Stimulated activated CD8-positive, alpha-beta memory T cell treated with anti-CD3 and anti-CD28 coated beads, Interleukin-7, amount 100 ng/mL, for 48 hours (primary cell): Measurements from ENCODE around the gene ALG14.
"Not testable (repeated sequence)": the region's sequence is repeated elsewhere in the genome, so short reads cannot be mapped to it uniquely, and the experiment has no call there.

Experiments used
- DNase-seq, 2 donors: peaks; one replicate each; pipeline ENCODE4 v3.0.0-alpha.2; 2020; ENCODE audit warnings: low read depth in 1 of 2; ENCODE audit errors: extremely low read depth in 1 of 2

ALG14 gene

DNA sequence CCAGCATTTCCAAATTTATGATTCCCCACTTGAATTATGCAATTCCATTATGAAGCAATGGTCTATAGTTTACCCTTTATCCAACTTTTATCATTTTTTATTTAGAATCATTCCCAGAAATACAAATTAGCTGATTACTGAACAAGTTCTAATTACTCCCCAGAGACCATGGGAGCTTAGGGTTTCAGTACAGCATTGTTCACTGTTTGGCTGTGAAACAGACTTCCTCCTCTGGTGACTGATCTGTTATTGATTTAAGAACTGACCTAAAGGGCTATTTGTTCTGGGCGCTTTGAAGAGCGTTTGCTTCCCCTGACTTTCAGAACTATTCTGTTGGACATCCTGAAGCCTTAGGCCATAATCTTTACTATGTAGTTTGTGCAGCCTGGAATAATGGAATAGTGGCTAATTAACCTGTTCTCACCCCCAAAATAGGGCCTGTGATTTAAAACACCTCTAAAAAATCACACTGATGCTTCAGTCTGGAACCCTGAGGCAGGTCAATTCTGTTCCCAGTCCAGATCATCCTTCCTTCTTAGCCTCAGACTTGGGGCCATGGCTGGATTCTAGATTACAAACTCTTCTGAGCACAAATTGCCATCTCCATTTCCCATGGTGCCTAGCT is 58.7 kb downstream of the ALG14 start:
- no peak for DNase-seq

DNA sequence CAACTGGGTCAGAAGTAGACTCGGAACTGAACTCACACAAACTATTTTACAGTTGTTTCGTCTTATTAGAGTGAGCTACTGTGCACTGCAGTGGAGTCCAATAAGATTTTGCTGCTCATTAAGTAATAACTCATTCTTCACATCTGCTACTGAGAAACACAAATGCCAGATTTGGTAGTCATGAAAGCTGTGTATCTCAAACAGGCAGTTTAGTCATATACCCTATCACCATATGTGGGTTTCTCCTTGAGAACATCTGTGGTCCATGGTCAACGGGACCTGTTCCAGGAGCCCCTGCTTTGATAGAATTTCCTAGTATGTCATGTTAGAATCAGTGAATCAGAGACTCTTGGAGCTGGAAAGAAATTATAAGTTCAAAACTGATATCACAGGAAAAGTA is 60.4 kb downstream of the ALG14 start:
- no peak for DNase-seq

DNA sequence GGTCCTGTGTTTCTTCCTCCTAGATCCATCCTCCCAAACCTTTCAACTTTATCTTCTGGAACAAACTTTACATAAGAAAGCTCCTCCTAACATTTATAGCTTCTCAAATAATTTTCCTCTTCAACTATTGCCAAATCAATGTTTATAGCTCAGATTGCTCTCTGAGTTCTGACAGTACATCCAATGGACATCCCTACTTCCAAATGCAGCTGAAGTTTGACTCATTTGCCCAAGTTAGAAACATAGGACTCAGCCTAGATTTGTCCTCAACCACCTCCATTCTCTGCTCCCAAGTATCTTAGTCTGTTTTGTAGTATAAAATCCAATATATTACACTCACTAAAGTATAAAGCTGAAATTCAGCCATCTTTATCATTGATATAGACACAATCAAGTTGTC is 62.6 kb downstream of the ALG14 start:
- DNase-seq: no peak

DNA sequence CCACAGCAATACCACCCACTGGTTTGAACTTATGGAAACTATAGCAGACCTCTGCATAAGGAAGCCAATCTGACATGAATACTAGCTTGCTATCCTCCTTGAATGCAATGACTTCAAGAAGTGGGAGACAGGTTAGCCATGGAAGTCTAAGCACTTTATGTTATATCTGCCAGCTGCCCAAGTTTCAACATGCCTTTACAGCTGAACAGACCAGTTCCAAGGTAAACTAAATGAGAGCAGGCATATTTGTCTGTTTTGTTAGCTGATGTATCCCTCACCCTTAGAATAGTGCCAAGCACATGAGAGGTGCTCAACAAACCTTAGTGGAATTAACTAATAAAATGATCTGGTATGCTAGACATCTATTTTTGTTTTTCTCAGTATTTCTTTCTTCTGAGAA is 65.1 kb downstream of the ALG14 start:
- DNase-seq: no peak

DNA sequence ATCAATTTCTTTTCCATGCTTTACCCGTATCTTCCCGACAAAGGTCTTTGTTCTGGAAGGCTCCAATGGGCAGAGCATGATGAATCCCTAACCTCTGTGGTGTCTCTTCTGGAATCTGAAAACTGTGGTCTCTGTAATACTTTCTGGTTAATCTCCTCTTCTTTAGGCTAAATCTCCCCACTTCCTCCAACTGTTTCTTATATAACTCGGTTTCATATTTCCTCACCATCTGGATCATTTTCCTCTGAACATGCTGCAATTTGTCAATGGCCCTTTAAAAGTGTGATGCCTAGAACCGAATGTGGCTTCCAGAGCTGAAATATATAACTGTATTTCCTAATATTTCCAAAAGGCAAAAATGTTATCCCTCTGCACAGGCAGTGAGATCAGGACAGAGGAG is 66.1 kb downstream of the ALG14 start:
- no peak for DNase-seq

DNA sequence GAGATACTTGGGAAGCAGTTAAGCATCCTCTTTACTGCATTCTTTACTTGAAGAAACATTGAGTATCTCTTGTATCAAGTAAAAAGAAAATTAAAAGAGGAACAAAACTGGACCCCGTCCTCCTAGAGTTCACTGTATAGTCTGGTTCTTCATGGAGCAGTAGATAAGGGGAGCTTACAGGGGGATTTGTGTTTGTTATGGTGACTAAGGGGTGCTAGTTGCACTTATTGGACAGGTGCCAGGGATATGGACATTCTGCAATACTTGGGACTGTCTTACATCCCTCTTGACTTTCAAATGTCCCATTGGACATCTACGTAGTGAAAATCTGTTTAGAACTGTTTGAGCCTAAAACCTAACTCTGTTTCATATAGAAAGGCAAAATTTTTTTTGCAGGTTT is 67.2 kb downstream of the ALG14 start:
- no peak for DNase-seq

DNA sequence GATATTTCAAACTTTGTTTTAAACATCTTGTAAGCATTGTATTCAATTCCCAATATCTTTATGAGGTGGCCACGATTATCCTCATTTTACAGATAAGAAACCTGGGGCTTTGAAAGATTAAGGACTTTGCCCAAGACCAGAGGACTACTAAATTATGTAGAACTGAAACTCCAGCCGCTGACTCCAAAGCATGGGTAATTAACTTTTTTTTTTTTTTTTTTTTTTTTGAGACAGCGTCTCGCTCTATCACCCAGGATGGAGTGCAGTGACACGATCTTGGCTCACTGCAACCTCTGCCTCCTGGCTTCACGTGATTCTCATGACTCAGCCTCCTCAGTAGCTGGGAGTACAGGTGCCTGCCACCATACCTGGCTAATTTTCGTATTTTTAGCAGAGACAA is 68.7 kb downstream of the ALG14 start:
- DNase-seq: no peak

DNA sequence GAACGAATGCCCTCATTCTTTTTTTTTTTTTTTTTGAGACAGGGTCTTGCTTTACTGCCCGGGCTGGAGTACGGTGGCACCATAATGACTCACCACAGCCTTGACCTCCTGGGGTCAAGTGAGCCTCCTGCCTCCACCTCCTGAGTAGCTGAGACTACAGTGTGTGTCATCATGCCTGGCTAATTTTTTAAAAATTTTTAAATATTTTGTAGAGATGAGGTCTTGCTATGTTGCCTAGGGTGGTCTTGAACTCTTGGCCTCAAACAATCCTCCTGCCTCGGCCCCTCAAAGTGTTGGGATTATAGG is 69.4 kb downstream of the ALG14 start:
- DNase-seq: no peak

DNA sequence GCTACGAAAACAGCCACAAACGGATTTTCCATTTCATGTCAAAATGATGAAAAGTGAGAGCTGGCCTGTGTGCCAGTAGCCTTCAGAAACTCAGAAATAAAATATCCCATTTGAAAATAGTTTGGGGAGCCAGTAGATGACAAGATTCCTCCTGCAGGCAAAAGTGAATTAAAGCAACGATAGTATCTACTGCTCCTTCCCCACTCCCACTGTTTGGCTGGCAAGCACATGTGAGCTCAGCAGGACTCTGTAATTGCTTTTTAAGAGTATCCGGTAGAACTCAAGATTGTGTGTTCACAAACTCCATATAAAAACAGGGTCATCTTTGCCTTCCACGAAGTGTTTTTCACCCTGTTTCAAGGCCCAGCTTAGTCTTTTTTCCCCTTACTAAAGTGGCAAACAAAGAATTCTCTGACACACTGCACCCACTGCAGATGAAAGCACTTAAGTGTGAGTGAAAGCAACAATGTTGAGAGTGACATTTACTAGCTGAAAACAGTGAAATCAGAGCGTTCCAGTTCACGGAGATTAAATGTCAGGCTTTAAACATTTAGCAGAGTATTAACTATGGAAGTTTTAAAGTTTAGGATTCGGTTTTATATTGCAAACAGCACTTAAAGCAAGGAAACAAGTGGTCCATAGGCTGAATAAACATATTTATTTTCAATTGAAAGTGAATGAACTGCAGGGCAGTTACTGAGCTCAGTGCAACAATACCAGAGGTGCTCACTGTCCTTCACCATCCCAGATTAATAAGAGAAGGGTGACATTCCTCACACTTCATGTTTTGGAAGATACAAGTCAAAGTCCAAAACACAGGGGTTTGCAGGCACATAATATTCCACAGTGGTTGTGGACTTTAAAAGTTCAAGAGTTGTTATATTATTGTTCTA is 70.0 kb downstream of the ALG14 start:
- DNase-seq: no peak

DNA sequence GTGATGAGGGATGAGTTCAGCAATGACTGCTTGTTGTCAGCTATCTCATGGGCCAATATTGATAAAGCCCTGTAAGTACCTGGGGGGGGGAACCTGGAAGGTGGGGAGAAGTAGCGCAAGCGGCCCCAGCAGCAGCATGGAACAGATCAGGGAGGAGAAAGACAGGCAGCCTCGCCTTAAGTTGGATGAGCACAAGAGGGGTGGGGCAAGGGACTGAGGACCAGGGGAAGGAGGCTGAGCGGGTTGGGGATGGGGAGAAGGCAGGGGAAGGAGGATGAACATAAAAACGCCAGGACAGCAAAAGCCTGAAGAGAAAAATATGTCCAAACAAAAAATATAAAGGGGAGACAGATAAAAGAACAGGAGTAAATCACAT is 70.6 kb downstream of the ALG14 start:
- DNase-seq: no peak

DNA sequence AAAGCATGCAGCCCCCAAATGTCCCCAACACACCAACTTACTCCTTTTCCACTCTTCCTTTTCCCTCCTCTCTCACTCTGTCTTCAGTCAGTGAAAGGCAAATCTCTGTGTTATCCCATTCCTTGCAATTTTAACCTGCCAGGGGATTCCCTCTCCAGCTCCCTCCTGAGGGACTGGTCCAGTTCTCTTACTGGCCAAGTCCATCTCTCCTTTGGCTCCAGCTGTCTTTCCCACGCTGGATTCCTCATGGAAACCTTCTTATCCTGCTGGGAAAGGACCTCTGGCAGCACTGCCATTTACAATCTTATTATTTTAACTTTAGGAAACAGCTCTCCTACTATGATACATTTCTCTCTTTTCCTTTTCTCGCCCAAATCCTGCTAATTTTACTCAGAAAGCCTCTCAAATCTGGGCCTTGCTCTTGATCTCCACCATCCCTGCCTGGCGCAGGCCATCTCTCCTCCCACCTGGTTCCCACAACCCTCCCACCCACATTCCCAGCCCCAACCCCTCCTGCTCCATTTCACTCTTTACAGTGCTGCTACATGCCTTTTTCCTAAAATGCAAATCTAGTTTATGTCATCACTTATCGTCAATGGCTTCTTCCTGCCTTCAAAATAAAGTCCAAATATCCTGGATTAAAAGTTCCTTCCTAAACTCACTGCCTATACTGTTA is 73.2 kb downstream of the ALG14 start:
- DNase-seq: no peak

DNA sequence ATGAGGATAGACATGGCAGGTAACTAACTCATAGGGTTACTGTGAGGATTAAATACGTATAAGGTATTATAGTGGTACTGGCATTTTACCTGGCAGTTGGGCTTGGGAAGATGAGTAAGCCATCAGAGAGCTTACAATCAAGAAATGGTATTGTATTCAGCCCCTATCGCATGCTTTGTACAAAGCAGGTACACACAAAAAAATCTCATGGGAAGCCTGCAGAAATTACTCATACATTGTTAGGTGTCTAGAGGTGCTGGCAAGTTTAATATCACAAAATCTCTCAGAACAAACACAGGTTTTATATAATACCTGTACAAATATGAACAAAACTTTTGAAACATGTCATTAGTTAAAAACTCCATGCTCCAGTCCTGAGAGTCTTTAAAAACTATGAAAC is 74.0 kb downstream of the ALG14 start:
- no peak for DNase-seq

DNA sequence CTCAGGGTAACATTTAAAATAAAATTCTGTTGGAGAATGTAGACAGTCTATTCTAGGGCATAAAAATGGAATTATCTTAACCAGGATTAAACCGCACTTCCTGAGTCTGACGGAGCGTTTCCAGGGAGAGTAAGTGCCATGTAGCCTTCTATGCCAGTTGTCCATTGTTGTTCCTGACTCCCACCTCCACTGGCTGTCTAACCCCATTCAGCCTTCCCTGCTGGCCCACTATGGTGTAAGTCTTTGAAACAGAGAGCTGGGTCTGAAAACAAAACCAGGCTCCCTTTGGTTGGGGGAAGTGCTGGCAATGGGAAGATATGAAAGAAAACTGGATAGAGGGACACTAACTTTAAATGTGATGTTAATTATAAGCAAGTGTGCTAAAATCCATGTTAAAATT is 74.6 kb downstream of the ALG14 start:
- DNase-seq: no peak

DNA sequence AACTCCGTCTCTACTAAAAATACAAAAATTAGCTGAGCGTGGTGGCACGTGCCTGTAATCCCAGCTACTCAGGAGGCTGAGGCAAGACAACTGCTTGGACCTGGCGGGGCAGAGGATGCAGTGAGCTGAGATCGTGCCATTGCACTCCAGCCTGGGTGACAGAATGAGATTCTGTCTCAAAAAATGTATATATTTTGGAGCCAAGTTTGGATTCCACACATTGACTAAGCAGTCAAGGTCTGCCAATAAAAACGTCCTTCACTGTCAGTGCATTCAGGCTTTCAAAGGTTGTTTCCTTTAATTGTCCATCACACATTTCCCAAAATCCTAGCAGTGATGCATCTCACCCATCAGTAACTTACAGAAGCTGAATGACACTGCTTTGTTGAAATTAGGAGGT is 77.2 kb downstream of the ALG14 start:
- not testable (repeated sequence) for DNase-seq

DNA sequence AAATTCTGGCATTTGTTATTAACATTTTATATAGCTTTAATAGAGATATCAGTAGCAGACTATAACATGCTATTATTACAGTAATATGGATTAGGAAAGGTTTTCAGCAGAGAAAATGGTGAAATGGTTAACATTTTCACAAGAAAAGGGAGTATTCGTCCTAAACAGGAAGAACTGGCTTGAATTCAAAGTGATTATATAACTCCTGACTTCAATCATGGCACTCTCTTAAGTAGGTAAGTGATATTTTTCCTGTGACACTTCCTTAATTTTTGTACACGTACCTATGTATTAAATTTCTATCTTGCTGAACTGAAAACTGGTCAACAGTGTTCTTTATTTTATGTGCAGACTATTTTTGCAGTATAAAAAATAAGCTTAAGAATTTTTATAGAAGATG is 77.9 kb downstream of the ALG14 start:
- DNase-seq: no peak

DNA sequence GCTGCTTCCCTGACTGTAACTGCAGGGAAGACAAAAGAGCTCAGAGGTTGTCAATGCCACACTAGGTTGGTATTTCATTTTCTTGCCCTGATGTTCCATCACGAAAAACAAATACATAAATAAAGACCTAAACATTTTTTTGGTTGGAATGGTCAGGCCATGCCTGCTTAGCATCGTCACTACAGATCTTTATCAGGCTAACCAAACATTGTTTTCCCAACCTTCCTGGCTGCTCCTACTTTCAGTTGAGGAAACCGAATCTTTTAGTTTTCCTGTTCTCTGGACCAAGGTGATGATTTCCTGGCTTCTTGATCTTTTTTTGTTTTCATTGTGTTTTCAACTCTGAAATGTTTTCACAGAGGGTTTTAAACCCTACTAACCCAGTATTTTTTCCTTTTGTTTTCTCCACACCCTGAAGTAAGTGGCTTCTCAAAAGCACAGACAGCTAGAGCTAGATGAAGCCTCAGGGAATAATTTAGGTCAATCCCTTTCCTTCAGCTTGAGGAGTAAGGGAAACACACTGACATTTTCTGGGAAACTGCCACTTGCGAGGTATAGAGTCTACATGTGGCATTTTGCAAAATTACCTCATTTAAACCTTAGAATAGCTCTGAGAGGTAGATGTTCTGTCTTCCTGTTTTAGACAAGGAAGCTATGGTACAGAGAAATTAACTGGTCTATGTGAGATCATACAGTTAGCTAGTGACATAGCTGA is 78.7 kb downstream of the ALG14 start:
- no peak for DNase-seq

DNA sequence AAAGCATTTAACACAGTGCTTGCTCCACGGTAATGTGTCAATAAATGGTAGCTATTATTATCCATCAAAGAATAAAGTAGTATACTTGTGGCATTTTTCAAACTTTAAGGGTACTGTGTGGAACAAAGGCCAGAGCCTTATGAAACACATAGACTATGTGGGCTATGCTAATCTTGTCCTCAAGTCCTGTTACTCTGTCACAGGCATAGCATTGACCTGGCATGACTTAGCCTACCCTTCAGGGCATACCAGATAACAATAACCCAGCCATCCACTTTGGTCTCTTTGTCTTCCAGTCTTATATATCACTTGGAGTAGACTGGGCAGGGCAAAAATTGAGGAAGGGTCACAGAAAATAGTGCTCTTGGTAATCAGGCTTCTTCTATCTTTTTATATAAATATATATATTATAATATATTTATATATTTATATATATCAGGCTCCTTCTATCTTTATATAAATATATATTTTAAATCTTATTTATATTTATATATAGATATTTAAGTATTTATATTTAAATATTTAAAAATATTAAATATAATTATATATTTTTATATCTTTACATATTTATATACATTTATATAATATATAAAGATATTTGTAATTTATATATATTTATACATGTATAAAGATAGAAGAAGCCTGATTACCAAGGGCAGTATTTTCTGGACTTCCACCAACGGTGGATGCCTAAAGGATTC is 79.7 kb downstream of the ALG14 start:
- DNase-seq: no peak

DNA sequence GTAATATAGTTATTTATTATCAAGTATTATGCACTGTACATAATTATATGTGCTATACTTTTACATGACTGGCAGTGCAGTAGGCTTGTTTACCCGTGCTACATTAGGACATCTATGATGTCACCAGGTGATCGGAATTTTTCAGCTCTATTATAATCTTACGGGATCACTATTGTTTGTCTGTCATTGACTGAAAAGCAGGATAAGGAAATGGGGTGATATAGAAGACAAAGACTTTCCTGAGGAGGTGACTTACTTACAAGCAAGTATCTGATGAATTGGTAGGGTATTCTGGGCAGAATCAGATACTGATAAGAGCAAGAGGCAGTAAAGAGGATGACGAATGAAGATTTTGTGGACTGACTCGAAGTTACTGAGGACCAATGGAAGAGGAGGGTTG is 80.6 kb downstream of the ALG14 start:
- DNase-seq: no peak

DNA sequence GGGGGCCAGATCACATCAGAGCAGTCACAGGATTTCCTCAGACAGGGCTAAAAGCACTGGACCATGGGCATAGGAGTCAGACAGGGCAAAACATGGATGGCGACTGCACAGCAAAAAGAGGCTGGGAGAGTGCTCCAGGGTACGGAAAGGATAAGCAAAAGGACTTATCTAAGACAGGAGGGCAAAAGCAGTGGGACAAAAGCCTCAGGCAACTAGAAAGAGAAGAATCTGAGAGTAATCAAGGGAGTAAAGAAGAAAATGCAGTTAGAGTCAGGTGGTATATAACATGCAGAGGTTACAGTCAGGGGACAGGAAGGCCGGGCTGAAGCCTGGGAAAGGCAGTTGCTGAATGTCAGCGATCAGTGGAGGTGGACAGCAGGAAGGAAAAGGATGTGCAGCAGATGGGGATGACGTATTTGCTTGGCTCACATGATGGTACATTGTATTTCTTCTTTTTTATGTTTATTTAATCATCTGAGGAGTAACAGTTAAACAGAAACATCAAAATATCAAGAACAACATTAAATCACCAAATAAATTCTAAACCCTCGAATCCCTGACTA is 82.8 kb downstream of the ALG14 start:
- no peak for DNase-seq

DNA sequence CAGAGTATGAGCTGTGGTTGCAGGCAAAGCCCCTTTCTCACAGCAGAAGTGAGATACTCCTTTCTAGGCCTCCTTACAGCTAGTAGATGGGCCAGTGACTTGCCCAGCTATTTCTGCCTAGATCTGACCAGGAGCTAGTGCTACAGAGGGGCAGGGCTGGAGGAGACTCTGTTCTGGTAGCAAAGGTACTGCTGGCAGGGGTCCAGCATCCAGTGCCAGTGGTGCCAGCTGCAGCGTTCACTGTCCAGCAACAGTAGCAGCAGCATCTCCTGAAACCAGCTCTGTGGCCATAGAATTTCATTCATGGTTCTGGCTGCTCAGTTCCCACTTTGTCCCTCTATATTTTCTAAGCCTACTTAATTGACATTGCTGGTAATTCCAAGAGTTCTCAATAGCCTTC is 83.4 kb downstream of the ALG14 start:
- no peak for DNase-seq

DNA sequence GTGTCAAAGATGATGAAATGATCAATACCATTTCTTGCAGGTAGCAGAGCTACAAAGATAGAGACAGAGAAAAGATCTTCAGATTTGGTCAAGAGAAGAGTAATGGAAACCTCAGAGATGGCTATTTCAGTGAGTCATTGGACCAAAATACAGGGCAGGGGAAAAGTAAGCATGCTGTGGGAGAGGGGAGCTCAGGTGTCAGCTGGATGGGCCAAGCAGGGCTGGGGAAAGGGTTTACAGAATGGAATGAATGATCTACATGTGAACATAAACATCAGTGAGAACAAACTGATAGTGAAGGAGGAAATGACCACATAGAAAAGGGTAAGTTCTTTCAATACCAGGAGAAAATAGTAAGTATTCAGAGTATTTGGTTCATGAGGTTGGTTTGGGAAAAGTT is 84.4 kb downstream of the ALG14 start:
- no peak for DNase-seq
